WERI-Rb-1 (cell line): Measurements from ENCODE around the gene PCYT1A.
A peak's percentile ranks its signal among the peaks of the same experiment; 100 is the strongest.

Experiments
- DNase-seq: peaks from one replicate; pipeline ENCODE4 v3.0.0-alpha.2; 2020
- H3K27ac ChIP-seq: fragments of 250-450 bp; sonication (Bioruptor Pico); 2 replicates; pipeline ENCODE4 v1.5.1; 2020; ENCODE audit warnings: mild to moderate bottlenecking, moderate library complexity
- H3K27me3 ChIP-seq: fragments of 250-450 bp; sonication (Bioruptor Pico); 2 replicates; pipeline ENCODE4 v1.5.1; 2021; ENCODE audit warnings: mild to moderate bottlenecking, low read depth, moderate library complexity; ENCODE audit not compliant: insufficient read depth, severe bottlenecking
- H3K36me3 ChIP-seq: fragments of 250-450 bp; sonication (Bioruptor Pico); 2 replicates; pipeline ENCODE4 v1.5.1; 2020; ENCODE audit warnings: mild to moderate bottlenecking, moderate library complexity
- H3K4me3 ChIP-seq: 2 replicates; pipeline ENCODE4 v1.5.1; 2011; ENCODE audit warnings: low read depth, mild to moderate bottlenecking, control low read depth, low read length
- H3K9me3 ChIP-seq: fragments of 250-450 bp; sonication (Bioruptor Pico); 2 replicates; pipeline ENCODE4 v1.5.1; 2021; ENCODE audit warnings: mild to moderate bottlenecking, moderate library complexity; ENCODE audit not compliant: severe bottlenecking
- CTCF ChIP-seq: IDR thresholded peaks from 2 replicates; pipeline ENCODE4 v1.5.1; 2011; ENCODE audit warnings: low read depth, mild to moderate bottlenecking, control low read depth, inconsistent platforms, low read length

Gene PCYT1A

GRCh38 chr3:196298521-196298920 lies 11.0 kb upstream of the PCYT1A start:
- Histone ChIP-seq H3K9me3 (no peaks in the 10 kb centered on the region), H3K27ac (no peak overlapping the region), H3K4me3 (no peak overlapping the region), H3K36me3 (no peaks in the 10 kb centered on the region), H3K27me3 (no peaks in the 10 kb centered on the region)
- no peak for DNase-seq
- no peak for TF ChIP-seq CTCF

GRCh38 chr3:196292286-196292923 lies 4.9 kb upstream of the PCYT1A start:
- H3K27ac ChIP-seq = no peak overlapping the region
- no peak for DNase-seq
- no peak for TF ChIP-seq CTCF
- no peaks in the 10 kb centered on the region for H3K9me3 ChIP-seq
- no peaks in the 10 kb centered on the region for H3K36me3 ChIP-seq
- H3K4me3 ChIP-seq = no peak overlapping the region
- no peaks in the 10 kb centered on the region for H3K27me3 ChIP-seq

GRCh38 chr3:196288141-196288460 lies 575 bp upstream of the PCYT1A start:
- no peak for TF ChIP-seq CTCF
- no peak for DNase-seq
- Histone ChIP-seq H3K27ac (peak overlapping the region; percentile 79), H3K9me3 (no peaks in the 10 kb centered on the region), H3K27me3 (no peaks in the 10 kb centered on the region), H3K36me3 (no peaks in the 10 kb centered on the region), H3K4me3 (peak overlapping the region; percentile 73)

- Histone ChIP-seq H3K36me3 (no peaks in the 10 kb centered on the region), H3K27me3 (no peaks in the 10 kb centered on the region), H3K4me3 (peak overlapping the region; percentile 73), H3K9me3 (no peaks in the 10 kb centered on the region), H3K27ac (peak overlapping the region; percentile 79)
- no peak for TF ChIP-seq CTCF
- no peak for DNase-seq
These were observed 461 bp downstream of the PCYT1A start for GRCh38 chr3:196287090-196287439.

- no peaks in the 10 kb centered on the region for H3K36me3 ChIP-seq
- no peak overlapping the region for H3K27ac ChIP-seq
- DNase-seq = no peak
- no peak overlapping the region for H3K4me3 ChIP-seq
- no peaks in the 10 kb centered on the region for H3K27me3 ChIP-seq
- no peak for TF ChIP-seq CTCF
- H3K9me3 ChIP-seq = no peaks in the 10 kb centered on the region
These were observed 3.1 kb downstream of the PCYT1A start for GRCh38 chr3:196284396-196284795.

GRCh38 chr3:196281962-196282361 lies 5.6 kb downstream of the PCYT1A start:
- no peaks in the 10 kb centered on the region for H3K36me3 ChIP-seq
- H3K4me3 ChIP-seq = no peak overlapping the region
- H3K27ac ChIP-seq = no peak overlapping the region
- DNase-seq = no peak
- no peaks in the 10 kb centered on the region for H3K9me3 ChIP-seq
- no peaks in the 10 kb centered on the region for H3K27me3 ChIP-seq
- no peak for TF ChIP-seq CTCF
